ENCODE measurements around the gene GPAT2.
"Not testable (repeated sequence)": the region's sequence is repeated elsewhere in the genome, so short reads cannot be mapped to it uniquely, and the experiment has no call there.

Gene GPAT2

DNA sequence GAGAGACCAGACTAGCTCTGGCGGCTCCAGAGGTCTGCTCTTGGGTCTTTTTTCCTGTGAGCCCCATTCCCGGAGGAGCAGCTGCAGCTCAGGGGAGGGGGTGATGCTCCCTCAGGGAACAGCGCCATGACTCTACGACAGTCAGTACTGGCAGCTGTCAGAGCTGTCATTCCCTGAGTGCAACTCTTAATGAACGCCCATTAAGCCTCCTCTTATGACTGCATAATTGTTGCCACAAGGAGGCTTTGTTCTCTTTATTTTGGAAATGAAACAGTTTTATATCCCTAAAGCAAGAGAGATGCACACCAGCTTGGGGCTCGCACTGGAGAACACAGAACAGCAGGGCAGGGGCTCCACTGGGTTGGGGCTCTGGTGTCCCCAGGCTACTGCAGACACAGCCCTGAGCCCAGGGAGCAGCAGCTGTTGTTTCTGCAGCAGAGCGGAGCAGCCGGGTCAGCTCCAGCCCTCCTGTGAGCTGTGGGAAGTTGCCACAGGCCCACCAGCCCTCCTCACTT, 37.3 kb upstream of the GPAT2 start:
- not testable (repeated sequence) for H3K27me3 ChIP-seq (ENCODE audit: low read depth, low read length); H3K4me3 ChIP-seq (ENCODE audit: low read depth in 1 of 2, low read length in 2 of 2); H3K36me3 ChIP-seq (ENCODE audit: control insufficient read depth in 1 of 2, insufficient read depth in 2 of 2, low read length in 2 of 2); H3K4me1 ChIP-seq (ENCODE audit: control insufficient read depth in 1 of 2, insufficient read depth in 2 of 2, low read length in 2 of 2); H3K27ac ChIP-seq (ENCODE audit: low read length)
- H3K9me3 ChIP-seq (ENCODE audit: control insufficient read depth in 1 of 2, low read length in 2 of 2) = peaks cover 0 to 16% of the 10 kb centered on the region in 2 donors

DNA sequence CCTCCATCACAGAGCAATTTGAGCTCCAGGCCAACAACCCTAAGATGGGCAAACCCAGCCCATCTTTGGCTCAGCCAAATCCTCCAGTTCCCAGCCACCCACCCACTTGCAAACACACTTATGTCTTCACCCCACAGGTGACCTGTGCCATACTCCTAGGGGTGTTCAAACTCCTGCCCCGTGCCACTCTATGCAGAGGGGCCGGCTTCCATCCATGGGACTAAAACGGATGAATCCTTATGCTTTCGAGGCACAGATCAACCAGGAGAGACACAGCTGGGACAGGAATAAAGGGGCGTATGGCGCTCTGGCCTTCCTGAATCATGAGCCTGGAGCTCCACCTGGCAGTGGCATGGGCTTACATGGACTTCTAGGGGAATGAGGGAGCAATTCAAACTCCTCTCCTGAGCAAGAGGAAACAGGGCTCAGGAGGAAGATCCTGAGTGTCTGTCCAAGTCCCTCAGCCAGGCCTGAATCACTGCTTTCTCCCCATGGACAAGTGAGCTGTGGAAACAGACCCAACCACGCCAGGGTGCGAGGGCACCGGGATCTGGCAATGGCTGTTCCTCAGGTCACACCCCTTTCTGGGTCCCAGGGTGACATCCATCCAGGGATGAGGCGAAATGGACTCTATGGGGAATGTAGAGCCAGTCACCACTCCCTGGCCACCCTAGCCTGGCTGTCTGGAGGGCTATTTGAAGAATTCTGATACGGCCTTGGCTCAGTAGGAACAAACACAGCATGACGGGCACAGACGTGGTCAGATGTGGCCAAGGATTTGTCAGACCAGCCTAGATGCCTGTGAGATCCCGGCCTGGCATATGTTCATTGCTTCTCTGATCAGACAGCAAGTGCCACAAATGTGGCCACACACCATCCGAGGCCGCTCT, 36.6 kb upstream of the GPAT2 start:
- H3K4me1 ChIP-seq (ENCODE audit: control insufficient read depth in 1 of 2, insufficient read depth in 2 of 2, low read length in 2 of 2); H3K27ac ChIP-seq (ENCODE audit: low read length); H3K36me3 ChIP-seq (ENCODE audit: control insufficient read depth in 1 of 2, insufficient read depth in 2 of 2, low read length in 2 of 2); H3K27me3 ChIP-seq (ENCODE audit: low read depth, low read length); H3K4me3 ChIP-seq (ENCODE audit: low read depth in 1 of 2, low read length in 2 of 2): not testable (repeated sequence)
- peaks cover 0 to 10% of the 10 kb centered on the region in 2 donors for H3K9me3 ChIP-seq (ENCODE audit: control insufficient read depth in 1 of 2, low read length in 2 of 2)

DNA sequence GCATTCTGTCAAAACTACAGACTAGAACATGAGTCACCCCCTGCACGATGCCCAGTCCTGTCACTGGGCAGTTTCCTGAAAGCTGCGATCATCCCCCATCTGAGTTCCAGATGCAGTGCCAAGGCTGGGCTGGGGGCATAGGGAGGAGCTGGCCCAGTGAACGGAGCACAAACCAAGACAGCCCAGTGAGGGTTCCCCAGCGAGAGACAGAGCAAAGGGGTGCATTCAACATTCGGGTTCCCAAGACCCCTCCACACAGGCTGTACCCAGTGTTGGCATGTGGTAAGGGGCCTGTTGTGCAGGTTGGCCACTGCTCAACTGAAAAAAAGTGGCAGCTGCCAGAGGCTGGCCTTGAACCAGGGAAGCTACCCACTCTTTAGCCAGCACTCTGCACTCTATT, 35.6 kb upstream of the GPAT2 start:
- H3K4me3 ChIP-seq (ENCODE audit: low read depth in 1 of 2, low read length in 2 of 2); H3K4me1 ChIP-seq (ENCODE audit: control insufficient read depth in 1 of 2, insufficient read depth in 2 of 2, low read length in 2 of 2); H3K27ac ChIP-seq (ENCODE audit: low read length); H3K27me3 ChIP-seq (ENCODE audit: low read depth, low read length); H3K36me3 ChIP-seq (ENCODE audit: control insufficient read depth in 1 of 2, insufficient read depth in 2 of 2, low read length in 2 of 2); H3K9me3 ChIP-seq (ENCODE audit: control insufficient read depth in 1 of 2, low read length in 2 of 2): not testable (repeated sequence)

DNA sequence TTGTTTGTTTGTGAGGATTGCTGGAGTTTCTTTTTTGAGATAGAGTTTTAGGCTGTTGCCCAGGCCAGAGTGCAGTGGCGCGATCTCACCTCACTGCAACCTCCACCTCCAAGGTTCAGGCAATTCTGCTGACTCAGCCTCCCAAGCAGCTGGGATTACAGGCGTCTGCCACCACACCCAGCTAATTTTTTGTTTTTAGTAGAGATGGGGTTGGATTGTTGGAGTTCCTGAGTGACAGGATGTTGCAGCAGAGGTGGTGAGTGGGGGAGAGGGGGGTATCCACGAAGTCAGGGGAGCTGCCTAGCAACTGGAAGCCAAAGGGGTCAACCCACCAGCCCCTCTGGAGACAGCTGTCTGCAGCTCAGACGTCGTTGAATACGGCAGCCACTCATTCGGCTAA, 35.2 kb upstream of the GPAT2 start:
- not testable (repeated sequence) for H3K4me1 ChIP-seq (ENCODE audit: control insufficient read depth in 1 of 2, insufficient read depth in 2 of 2, low read length in 2 of 2); H3K9me3 ChIP-seq (ENCODE audit: control insufficient read depth in 1 of 2, low read length in 2 of 2); H3K4me3 ChIP-seq (ENCODE audit: low read depth in 1 of 2, low read length in 2 of 2); H3K27ac ChIP-seq (ENCODE audit: low read length); H3K27me3 ChIP-seq (ENCODE audit: low read depth, low read length); H3K36me3 ChIP-seq (ENCODE audit: control insufficient read depth in 1 of 2, insufficient read depth in 2 of 2, low read length in 2 of 2)

DNA sequence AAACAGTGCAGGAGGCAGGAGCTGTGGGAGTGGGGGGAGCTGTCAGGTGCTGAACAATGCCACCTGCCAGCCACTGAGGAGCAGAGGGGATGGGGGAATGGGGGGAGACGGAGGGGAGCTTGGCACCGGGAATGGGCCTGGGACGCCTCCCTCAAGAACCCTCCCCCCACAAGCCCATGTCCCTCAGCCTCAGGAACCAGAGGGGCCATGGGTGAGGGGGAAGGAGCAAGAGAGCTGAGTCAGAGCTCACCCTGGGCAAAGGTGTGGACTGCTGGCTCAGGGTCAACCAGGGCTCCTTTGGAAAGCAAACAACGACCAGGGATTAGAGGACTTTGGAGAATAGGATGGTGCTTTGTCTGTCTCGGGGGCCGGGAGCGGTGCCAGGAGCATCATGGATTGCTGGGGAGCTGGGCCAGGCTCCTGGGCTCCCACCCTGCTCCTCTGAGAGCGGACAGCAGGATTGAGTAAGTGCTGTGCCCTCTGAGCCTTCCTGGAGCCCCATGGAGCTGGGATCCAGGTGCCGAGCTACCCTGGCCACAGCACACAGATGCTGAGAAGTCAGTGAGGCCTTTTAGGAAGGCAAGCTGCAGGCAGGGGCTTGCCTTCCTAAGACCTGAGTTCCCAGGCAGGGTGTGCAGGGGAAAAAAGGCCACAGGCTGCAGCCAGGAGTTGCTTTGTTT, 33.3 kb upstream of the GPAT2 start:
- H3K4me1 ChIP-seq (ENCODE audit: control insufficient read depth in 1 of 2, insufficient read depth in 2 of 2, low read length in 2 of 2); H3K36me3 ChIP-seq (ENCODE audit: control insufficient read depth in 1 of 2, insufficient read depth in 2 of 2, low read length in 2 of 2); H3K27me3 ChIP-seq (ENCODE audit: low read depth, low read length); H3K9me3 ChIP-seq (ENCODE audit: control insufficient read depth in 1 of 2, low read length in 2 of 2); H3K27ac ChIP-seq (ENCODE audit: low read length); H3K4me3 ChIP-seq (ENCODE audit: low read depth in 1 of 2, low read length in 2 of 2): not testable (repeated sequence)

DNA sequence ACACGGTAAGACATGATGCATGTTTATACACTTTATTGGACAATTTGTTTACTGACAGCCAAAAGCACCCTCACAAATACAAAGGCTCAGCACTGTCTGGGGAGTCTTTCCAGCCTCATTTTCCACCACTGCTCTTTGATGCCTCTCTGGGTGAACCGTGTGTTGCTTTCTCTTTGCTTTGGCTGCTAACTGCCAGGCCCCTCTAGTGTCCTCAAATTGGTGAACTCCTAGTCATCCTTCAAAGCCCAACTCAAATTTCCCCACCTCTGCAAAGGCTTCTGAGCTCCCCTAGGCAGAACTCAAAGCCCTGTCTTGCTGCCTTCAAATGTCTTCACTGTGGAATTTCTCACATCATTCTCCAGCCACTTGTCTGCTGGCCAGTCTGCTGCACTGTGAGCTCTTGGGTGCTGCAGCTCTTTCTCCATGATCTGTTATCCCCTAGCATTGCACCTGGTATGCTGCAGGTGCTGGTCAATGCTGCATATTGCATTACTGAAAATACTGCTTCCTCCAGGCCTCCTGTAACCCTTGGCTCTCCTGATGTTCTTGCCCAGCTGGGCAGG, 32.5 kb upstream of the GPAT2 start:
- H3K9me3 ChIP-seq (ENCODE audit: control insufficient read depth in 1 of 2, low read length in 2 of 2); H3K36me3 ChIP-seq (ENCODE audit: control insufficient read depth in 1 of 2, insufficient read depth in 2 of 2, low read length in 2 of 2); H3K27me3 ChIP-seq (ENCODE audit: low read depth, low read length); H3K4me3 ChIP-seq (ENCODE audit: low read depth in 1 of 2, low read length in 2 of 2); H3K27ac ChIP-seq (ENCODE audit: low read length); H3K4me1 ChIP-seq (ENCODE audit: control insufficient read depth in 1 of 2, insufficient read depth in 2 of 2, low read length in 2 of 2): not testable (repeated sequence)

DNA sequence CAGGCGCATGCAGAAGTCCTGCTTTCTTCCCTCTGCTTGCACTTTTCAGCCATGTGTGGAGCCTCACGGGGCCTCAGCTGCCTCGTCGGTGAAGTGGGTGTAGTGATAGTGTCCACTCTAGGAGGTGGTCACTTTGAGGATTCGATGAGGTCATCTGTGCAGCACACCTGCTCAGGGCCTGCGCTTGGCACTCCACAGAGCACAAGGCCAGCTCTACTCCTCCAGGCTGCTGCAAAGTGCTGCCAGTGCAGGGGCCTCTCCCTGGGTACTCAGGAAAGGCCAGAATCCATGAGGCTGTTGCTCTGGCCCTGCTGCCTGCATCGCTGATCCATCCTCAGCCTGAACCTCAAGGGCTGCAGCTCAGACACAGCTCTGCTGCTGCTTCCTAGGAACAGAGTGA, 31.8 kb upstream of the GPAT2 start:
- not testable (repeated sequence) for H3K27me3 ChIP-seq (ENCODE audit: low read depth, low read length); H3K36me3 ChIP-seq (ENCODE audit: control insufficient read depth in 1 of 2, insufficient read depth in 2 of 2, low read length in 2 of 2); H3K4me3 ChIP-seq (ENCODE audit: low read depth in 1 of 2, low read length in 2 of 2); H3K9me3 ChIP-seq (ENCODE audit: control insufficient read depth in 1 of 2, low read length in 2 of 2); H3K4me1 ChIP-seq (ENCODE audit: control insufficient read depth in 1 of 2, insufficient read depth in 2 of 2, low read length in 2 of 2); H3K27ac ChIP-seq (ENCODE audit: low read length)

DNA sequence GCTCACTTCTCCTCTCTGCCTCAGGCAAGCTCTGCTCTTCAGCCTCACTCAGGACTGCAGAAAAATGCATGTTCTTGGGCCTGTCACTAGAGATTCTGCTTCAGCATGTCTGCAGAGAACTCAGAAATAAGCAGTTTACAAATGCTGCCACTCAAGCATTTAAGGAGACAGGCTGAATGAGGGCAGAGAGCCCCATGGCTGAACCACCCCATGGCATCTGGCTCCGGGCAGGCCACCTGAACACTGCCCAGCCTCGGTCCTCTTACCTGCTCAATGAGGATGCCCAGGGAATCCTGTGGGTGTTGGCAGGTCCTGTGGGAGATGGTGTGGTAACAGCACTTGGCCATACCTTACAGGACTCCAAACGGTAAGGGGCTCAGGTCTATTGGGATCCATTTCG, 31.2 kb upstream of the GPAT2 start:
- H3K27ac ChIP-seq (ENCODE audit: low read length); H3K4me1 ChIP-seq (ENCODE audit: control insufficient read depth in 1 of 2, insufficient read depth in 2 of 2, low read length in 2 of 2); H3K36me3 ChIP-seq (ENCODE audit: control insufficient read depth in 1 of 2, insufficient read depth in 2 of 2, low read length in 2 of 2); H3K4me3 ChIP-seq (ENCODE audit: low read depth in 1 of 2, low read length in 2 of 2); H3K9me3 ChIP-seq (ENCODE audit: control insufficient read depth in 1 of 2, low read length in 2 of 2); H3K27me3 ChIP-seq (ENCODE audit: low read depth, low read length): not testable (repeated sequence)

DNA sequence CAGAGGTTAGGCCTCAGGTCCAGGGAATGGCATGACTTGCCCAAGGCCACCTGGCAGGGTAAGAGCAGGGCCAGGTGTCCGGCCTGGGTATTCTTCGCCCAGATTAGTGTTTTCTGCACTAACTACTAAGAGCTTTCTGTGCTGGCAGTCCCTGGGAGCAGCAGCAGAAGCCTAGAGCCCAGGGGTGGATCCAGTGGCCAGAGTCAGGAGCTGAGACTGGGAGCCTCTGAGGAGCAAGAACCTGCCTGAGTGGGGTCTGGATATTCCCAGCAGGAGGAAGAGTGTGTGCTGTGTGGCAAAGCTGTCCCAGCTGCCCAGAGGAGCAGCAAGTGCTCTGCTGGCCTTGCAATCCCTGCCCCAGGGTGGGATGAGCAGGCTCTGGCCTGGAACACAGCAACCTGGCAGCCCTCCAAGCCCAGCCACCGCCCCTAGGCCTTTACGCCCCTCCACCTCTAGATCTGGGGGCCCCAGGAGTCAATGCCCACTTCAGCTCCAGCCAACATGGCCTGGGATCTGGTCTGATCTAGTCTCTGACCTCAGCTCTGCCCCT, 30.7 kb upstream of the GPAT2 start:
- H3K4me1 ChIP-seq (ENCODE audit: control insufficient read depth in 1 of 2, insufficient read depth in 2 of 2, low read length in 2 of 2) = no peaks in the 10 kb centered on the region

DNA sequence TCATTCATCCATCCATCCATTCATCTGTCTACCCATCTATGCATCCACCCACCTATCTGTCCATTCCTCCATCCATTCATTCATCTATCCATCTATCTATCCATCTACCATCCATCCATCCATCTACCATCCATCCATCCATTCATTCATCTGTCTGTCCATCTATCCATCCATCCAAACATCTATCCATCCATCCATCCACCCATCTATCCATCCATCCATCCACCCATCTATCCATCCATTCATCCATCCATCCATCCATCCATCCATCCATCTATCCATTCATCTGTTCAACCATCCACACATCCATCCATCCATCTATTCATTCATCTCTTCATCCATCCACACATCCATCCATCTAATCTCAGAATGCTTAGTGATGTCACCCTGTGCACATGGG, 30.0 kb upstream of the GPAT2 start:
- H3K4me3 ChIP-seq (ENCODE audit: low read depth in 1 of 2, low read length in 2 of 2); H3K9me3 ChIP-seq (ENCODE audit: control insufficient read depth in 1 of 2, low read length in 2 of 2); H3K27me3 ChIP-seq (ENCODE audit: low read depth, low read length); H3K4me1 ChIP-seq (ENCODE audit: control insufficient read depth in 1 of 2, insufficient read depth in 2 of 2, low read length in 2 of 2); H3K27ac ChIP-seq (ENCODE audit: low read length); H3K36me3 ChIP-seq (ENCODE audit: control insufficient read depth in 1 of 2, insufficient read depth in 2 of 2, low read length in 2 of 2): not testable (repeated sequence)

More for the DNA sequence above, 30.7 kb upstream of the GPAT2 start:
- H3K4me3 ChIP-seq (ENCODE audit: low read depth in 1 of 2, low read length in 2 of 2) = no peak overlapping the region
- no peaks in the 10 kb centered on the region for H3K36me3 ChIP-seq (ENCODE audit: control insufficient read depth in 1 of 2, insufficient read depth in 2 of 2, low read length in 2 of 2)
- H3K27ac ChIP-seq (ENCODE audit: low read length) = no peak overlapping the region
- H3K27me3 ChIP-seq (ENCODE audit: low read depth, low read length) = no peaks in the 10 kb centered on the region
- no peaks in the 10 kb centered on the region for H3K9me3 ChIP-seq (ENCODE audit: control insufficient read depth in 1 of 2, low read length in 2 of 2)

DNA sequence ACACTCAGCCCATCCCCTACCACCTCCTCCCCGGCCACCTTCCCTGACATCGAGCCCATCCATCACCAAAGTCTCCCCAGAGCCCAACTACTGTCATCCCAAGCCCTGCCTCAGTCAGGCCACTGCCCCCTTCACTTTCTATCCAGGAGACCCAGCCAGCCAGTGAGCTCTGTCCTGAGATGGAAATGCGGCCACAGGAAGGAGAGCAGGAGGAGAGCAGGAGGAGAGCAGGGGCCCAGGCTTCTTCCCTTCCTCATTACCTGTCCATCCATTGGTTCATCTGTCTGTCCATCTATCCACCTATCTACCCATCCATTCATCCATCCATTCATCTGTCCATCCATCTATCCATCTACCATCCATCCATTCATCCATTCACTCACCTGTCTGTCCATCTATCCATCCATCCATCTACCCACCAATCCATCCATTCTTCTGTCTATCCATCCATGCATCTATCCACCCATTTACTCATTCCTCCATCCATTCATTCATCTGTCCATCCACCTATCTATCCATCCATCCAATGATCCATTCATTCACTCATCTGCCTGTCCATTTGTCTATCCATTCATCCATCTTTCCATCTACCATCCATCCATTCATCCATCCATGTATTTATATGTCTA, 29.4 kb upstream of the GPAT2 start:
- H3K27ac ChIP-seq (ENCODE audit: low read length); H3K9me3 ChIP-seq (ENCODE audit: control insufficient read depth in 1 of 2, low read length in 2 of 2); H3K4me3 ChIP-seq (ENCODE audit: low read depth in 1 of 2, low read length in 2 of 2); H3K36me3 ChIP-seq (ENCODE audit: control insufficient read depth in 1 of 2, insufficient read depth in 2 of 2, low read length in 2 of 2); H3K27me3 ChIP-seq (ENCODE audit: low read depth, low read length); H3K4me1 ChIP-seq (ENCODE audit: control insufficient read depth in 1 of 2, insufficient read depth in 2 of 2, low read length in 2 of 2): not testable (repeated sequence)
